ENCODE results near the gene ERCC1.

The ERCC1 gene

GRCh38 chr19:45423589-45424190 lies at the start of gene ERCC1:
Gene ERCC1 (minus strand): TSS chr19:45423917. CDS start chr19:45423374, 543 bp downstream.
- peak; percentile 76 to 93 for DNase-seq

- no peak for DNase-seq
Observed at GRCh38 chr19:45473367-45473681, 49.6 kb upstream of the ERCC1 start.

- no peak for DNase-seq
Observed at GRCh38 chr19:45472563-45473366, 49.0 kb upstream of the ERCC1 start.

- no peak for DNase-seq
Observed at GRCh38 chr19:45471931-45472562, 48.3 kb upstream of the ERCC1 start.

- no peak for DNase-seq
Observed at GRCh38 chr19:45471111-45471930, 47.6 kb upstream of the ERCC1 start.

- no peak for DNase-seq
Observed at GRCh38 chr19:45470762-45471081, 47.0 kb upstream of the ERCC1 start.

- no peak for DNase-seq
Observed at GRCh38 chr19:45469945-45470761, 46.4 kb upstream of the ERCC1 start.

- DNase-seq: peak; percentile 66 to 83
Observed at GRCh38 chr19:45469132-45469944, 45.6 kb upstream of the ERCC1 start.

GRCh38 chr19:45468803-45469131 lies 45.0 kb upstream of the ERCC1 start:
- no peak for DNase-seq

GRCh38 chr19:45468159-45468651 lies 44.5 kb upstream of the ERCC1 start:
- DNase-seq: no peak

- peak; percentile 53 to 82 for DNase-seq
Observed at GRCh38 chr19:45467456-45468158, 43.9 kb upstream of the ERCC1 start, which contains the start of gene FOSB. Gene FOSB (plus strand): TSS chr19:45467996. CDS start chr19:45468587, 591 bp downstream.

GRCh38 chr19:45467115-45467455 lies 43.4 kb upstream of the ERCC1 start:
- DNase-seq: no peak

GRCh38 chr19:45464852-45465441 lies 41.2 kb upstream of the ERCC1 start:
- DNase-seq: no peak

- DNase-seq: no peak
Observed at GRCh38 chr19:45464274-45464673, 40.6 kb upstream of the ERCC1 start.

- no peak for DNase-seq
Observed at GRCh38 chr19:45463241-45463640, 39.5 kb upstream of the ERCC1 start.

- DNase-seq: no peak
Observed at GRCh38 chr19:45462174-45462573, 38.5 kb upstream of the ERCC1 start.

- DNase-seq: no peak
Observed at GRCh38 chr19:45460807-45461347, 37.2 kb upstream of the ERCC1 start.

- no peak for DNase-seq
Observed at GRCh38 chr19:45457776-45458175, 34.1 kb upstream of the ERCC1 start.

- no peak for DNase-seq
Observed at GRCh38 chr19:45456500-45456815, 32.7 kb upstream of the ERCC1 start.

All from SW 1271 (cell line).